ENCODE measurements around the gene SDK1.
"Not testable (repeated sequence)": the region's sequence is repeated elsewhere in the genome, so short reads cannot be mapped to it uniquely, and the experiment has no call there.

Gene SDK1

GRCh38 chr7:3538041-3538440 is 237.0 kb downstream of the SDK1 start:
- no peak for DNase-seq (ENCODE audit: low spot score)

- no peak for DNase-seq (ENCODE audit: low spot score)
These were observed 239.6 kb downstream of the SDK1 start for GRCh38 chr7:3540456-3541220.

GRCh38 chr7:3544202-3544601 is 243.2 kb downstream of the SDK1 start:
- no peak for DNase-seq (ENCODE audit: low spot score)

DNA sequence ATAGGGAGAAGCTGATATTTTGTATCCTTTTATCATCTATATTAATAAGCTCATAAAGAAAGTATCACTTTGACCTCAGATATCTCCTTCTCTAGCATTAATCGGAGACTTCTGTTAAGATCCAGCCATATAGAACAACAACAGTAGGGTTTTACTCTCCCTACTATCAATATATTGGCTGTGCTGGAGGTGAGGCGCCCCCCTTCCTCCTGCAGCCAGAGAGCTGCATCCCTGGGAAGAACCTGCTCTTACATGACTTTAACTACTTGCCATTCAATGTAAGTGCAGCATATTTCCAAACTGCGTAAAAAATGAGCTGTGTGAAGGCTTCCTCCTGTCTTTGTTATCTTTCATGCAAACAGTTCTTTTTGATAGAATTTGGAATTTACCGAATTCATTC is 247.8 kb downstream of the SDK1 start:
- no peak for DNase-seq (ENCODE audit: low spot score)

DNA sequence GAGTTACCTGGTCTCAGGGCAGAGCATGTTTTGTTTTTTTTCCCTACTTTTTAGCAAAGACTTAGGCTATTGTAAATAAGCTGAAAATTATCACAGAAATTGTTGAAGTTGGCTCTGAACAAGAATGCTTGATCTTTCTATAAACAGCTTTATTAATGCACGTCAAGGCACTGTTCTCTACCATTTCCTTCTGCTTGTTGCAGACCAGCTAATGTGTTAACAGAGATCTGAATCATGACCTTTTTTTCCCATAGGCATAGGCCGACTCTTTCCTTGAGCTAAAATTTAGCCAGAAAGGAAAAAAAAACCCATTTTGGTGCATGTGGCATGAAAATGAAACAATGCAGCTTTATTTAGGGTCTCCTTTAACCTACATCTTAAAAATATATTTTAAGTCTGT is 248.5 kb downstream of the SDK1 start:
- DNase-seq (ENCODE audit: low spot score), result no peak

GRCh38 chr7:3551536-3551935 is 250.5 kb downstream of the SDK1 start:
- DNase-seq (ENCODE audit: low spot score), result no peak

DNA sequence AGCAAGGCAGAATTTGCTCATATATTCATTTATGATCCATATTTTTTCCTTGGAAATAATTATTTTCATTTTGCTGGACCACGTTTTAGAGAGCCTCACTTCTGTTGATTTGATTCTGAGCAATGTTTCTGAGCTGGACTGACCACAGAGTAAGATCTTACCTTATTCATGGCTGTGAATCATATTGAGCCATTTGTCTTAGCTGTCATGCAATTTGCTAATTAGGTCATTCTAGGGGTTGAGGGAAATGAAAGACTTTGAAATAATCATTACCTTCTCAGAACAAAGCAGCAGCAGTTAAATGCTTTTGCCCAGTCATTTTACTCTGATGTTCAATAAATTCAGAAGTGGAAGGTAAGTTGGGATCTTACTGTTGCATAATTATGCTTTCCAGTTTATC is 251.4 kb downstream of the SDK1 start:
- no peak for DNase-seq (ENCODE audit: low spot score)

DNA sequence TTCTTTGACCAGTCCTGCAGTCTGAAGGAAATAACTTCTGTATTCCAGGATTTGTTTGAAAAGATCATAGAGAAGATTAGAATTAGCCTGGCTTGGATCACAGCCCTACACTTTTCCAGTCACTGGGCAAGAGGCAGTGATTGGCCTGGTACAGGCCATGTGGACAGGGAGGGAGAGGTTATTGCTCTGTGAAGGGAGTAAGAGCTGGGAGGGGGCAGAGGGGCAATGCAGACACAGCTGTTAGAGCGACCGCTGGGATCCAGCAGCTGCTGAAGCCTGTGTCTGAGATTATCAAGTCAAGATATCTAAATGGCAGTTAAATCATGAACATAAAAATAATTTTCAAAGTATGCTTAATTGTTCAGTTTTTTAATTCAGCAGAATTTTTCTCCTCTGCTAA is 257.3 kb downstream of the SDK1 start:
- DNase-seq (ENCODE audit: low spot score), result no peak

GRCh38 chr7:3559278-3559677 is 258.2 kb downstream of the SDK1 start:
- peak; percentile 63 for DNase-seq (ENCODE audit: low spot score)

GRCh38 chr7:3560495-3560894 is 259.4 kb downstream of the SDK1 start:
- no peak for DNase-seq (ENCODE audit: low spot score)

GRCh38 chr7:3561932-3562331 is 260.9 kb downstream of the SDK1 start:
- DNase-seq (ENCODE audit: low spot score), result no peak

GRCh38 chr7:3564231-3564630 is 263.2 kb downstream of the SDK1 start:
- no peak for DNase-seq (ENCODE audit: low spot score)

GRCh38 chr7:3568516-3568915 is 267.5 kb downstream of the SDK1 start:
- DNase-seq (ENCODE audit: low spot score), result no peak

DNA sequence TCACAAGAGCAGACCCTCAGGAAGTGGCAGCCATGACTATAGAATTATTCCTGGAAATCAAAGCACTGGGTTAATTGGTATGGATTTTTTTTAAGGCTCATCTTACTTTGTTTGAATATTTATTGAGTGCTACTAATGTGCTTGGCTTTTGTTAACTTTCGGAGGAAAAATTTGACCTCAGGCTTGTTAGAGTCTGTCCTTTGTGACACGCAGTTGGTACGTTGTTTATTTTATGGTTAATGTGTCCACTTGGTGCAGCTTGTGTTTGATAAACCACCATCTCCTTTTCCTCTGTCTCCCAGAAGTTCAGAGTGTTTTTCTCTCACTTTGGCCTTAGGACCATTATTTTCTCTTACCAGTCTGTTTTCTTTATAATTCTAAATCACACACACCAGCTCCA is 268.6 kb downstream of the SDK1 start:
- no peak for DNase-seq (ENCODE audit: low spot score)

DNA sequence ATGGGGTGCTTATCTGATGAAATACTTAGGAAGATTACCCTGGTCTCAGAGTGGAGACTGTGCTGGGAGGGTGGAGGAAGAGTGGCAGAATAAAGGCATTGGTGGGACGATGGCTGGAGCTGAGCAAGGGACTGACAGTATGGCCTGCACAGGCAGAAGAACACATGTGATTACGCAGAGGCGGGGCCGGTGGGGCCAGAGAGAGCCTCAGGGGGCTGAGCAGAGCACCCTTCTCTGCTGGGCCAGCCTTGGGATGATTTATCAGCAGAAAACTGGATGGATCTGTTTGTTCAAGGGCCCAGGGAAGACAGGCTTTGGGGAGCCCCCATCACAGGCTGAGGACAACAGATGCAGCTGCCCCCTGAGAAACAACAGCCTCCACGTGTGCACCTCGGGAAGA is 272.1 kb downstream of the SDK1 start:
- no peak for DNase-seq (ENCODE audit: low spot score)

DNA sequence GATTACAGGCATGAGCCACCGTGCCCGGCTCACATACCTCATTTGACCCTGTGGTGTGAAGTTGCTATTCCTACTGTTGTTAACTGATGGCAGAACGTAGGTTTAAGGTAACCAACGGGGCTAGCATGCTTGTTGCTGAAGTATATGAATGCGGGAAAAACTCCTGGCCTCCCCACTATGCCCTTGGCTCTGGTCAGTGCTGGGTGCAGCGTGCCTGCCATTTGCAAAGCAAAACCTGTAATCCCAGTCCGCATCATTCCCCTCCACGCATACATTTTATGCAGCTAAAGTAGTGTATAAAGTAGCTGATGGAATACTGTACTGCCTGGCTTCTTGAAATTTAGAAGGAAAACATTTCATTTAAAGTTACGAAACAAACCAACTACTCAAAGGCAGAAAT is 273.3 kb downstream of the SDK1 start:
- DNase-seq (ENCODE audit: low spot score), result no peak

GRCh38 chr7:3575753-3576531 is 274.9 kb downstream of the SDK1 start:
- DNase-seq (ENCODE audit: low spot score), result no peak

DNA sequence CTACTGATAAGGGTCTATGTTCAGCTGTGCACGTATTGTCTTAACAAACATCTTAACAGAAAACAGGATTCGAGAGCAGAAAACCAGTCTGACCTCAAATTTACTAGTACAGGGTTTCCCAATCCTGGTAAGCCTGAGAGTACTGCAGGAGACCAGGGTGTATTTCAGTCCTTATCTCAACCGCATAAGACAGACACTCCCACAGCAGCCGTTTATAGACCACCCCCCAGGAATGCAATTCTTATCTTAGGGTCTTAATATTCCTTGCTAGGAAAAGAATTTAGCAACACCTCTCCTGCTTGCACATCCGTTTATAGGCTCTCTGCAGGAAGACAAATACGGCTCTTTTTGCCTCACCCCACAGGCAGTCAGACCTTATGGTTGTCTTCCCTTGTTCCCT is 277.3 kb downstream of the SDK1 start:
- DNase-seq (ENCODE audit: low spot score), result no peak

GRCh38 chr7:3579638-3580219 is 278.7 kb downstream of the SDK1 start:
- DNase-seq (ENCODE audit: low spot score), result no peak

GRCh38 chr7:3582145-3582544 is 281.1 kb downstream of the SDK1 start:
- DNase-seq (ENCODE audit: low spot score), result not testable (repeated sequence)

DNA sequence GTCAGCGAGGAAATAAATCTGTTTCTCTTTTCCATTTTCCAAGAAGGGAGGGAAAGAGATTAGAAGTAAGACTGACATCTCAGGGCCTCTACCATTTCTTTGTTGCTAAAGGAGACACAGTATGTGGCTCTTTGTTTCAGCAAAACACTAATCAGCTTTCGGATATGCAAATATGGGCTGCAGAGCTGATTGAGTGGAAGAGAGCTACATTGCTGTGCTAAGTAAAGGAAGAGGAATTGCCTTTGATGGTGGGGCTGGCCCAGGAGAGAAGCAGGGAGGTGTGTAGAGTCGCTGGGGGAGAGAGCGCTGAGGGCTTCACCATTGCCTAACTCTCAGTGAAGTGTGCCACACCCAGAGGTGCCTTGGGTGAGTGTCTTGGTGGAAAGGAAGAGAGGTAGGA is 284.8 kb downstream of the SDK1 start:
- DNase-seq (ENCODE audit: low spot score), result no peak

DNA sequence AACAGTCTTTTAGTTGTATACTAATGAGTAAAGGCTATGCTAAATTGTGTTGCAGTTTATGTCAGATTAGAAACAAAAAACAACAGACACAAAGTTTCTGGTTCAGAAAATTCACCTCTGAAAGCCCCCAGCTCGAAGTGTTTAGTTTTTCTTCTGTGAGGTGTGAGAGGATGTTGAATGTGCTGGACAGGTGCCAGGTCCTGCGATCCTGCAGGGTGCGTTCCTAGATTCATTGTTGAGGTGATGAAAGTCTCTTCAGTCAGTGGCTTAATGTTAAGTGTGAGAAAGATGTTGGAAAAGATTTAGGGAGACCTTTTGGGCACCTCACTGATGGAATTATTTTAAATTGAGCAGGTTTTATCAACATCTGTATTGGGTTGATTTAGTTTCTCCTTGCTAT is 287.3 kb downstream of the SDK1 start:
- DNase-seq (ENCODE audit: low spot score), result no peak

DNA sequence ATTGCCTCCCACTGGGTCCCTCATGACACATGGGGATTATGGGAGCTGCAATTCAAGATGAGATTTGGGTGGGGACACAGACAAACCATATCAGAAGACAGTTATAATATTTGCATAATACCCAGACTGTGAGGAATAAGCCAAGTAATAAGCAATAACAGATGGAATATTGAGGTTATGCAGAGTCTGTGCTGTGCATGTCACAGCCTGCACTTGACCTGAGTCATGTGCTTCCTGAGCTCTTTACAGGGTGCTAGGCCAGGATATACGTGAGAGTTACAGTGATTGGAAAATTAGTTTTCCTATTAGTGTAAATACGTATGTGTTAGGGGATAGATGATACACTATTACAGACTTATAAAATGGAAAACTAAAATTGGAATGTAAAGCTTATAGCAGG is 288.7 kb downstream of the SDK1 start:
- no peak for DNase-seq (ENCODE audit: low spot score)
